ENCODE measurements around the gene ZNF224.
"Not testable (repeated sequence)": the region's sequence is repeated elsewhere in the genome, so short reads cannot be mapped to it uniquely, and the experiment has no call there.

ZNF224 gene

GRCh38 chr19:44093931-44094765, at the start of gene ZNF224:
ZNF224 (plus strand) TSS chr19:44094361; CDS start chr19:44097874, 3,513 bp downstream.
- peak; percentile 55 for DNase-seq (ENCODE audit: low read depth)

GRCh38 chr19:44050740-44051649, 43.2 kb upstream of the ZNF224 start:
- no peak for DNase-seq (ENCODE audit: low read depth)

- no peak for DNase-seq (ENCODE audit: low read depth)
Measured at GRCh38 chr19:44051650-44052402, 42.3 kb upstream of the ZNF224 start, which contains the start of gene ZNF223. ZNF223 (plus strand) TSS chr19:44052036; CDS start chr19:44055177, 3,141 bp downstream.

GRCh38 chr19:44055870-44056269, 38.3 kb upstream of the ZNF224 start:
- DNase-seq (ENCODE audit: low read depth): no peak

- DNase-seq (ENCODE audit: low read depth): no peak
Measured at GRCh38 chr19:44059229-44059628, 34.9 kb upstream of the ZNF224 start.

- no peak for DNase-seq (ENCODE audit: low read depth)
Measured at GRCh38 chr19:44061038-44061437, 33.1 kb upstream of the ZNF224 start.

GRCh38 chr19:44066305-44066704, 27.9 kb upstream of the ZNF224 start:
- DNase-seq (ENCODE audit: low read depth): no peak

GRCh38 chr19:44069415-44069814, 24.7 kb upstream of the ZNF224 start:
- DNase-seq (ENCODE audit: low read depth): no peak

- peak; percentile 56 for DNase-seq (ENCODE audit: low read depth)
Measured at GRCh38 chr19:44071824-44072542, 22.2 kb upstream of the ZNF224 start, which contains the start of gene ZNF284. ZNF284 (plus strand) TSS chr19:44072159; CDS start chr19:44076390, 4,231 bp downstream.

GRCh38 chr19:44072543-44073401, 21.4 kb upstream of the ZNF224 start:
- no peak for DNase-seq (ENCODE audit: low read depth)

- no peak for DNase-seq (ENCODE audit: low read depth)
Measured at GRCh38 chr19:44076325-44076724, 17.8 kb upstream of the ZNF224 start.

GRCh38 chr19:44092108-44092507, 2.1 kb upstream of the ZNF224 start:
- DNase-seq (ENCODE audit: low read depth): no peak

GRCh38 chr19:44107751-44108150, 13.6 kb downstream of the ZNF224 start:
- DNase-seq (ENCODE audit: low read depth): no peak

GRCh38 chr19:44109458-44109857, 15.3 kb downstream of the ZNF224 start:
- DNase-seq (ENCODE audit: low read depth): no peak

GRCh38 chr19:44111910-44112463, 17.8 kb downstream of the ZNF224 start:
- DNase-seq (ENCODE audit: low read depth): no peak

- no peak for DNase-seq (ENCODE audit: low read depth)
Measured at GRCh38 chr19:44112802-44113137, 18.6 kb downstream of the ZNF224 start.

- peak; percentile 70 for DNase-seq (ENCODE audit: low read depth)
Measured at GRCh38 chr19:44113138-44113783, 19.1 kb downstream of the ZNF224 start, which contains the start of gene ZNF225. ZNF225 (plus strand) TSS chr19:44113399; CDS start chr19:44115828, 2,429 bp downstream.

GRCh38 chr19:44113784-44114390, 19.7 kb downstream of the ZNF224 start:
- no peak for DNase-seq (ENCODE audit: low read depth)

GRCh38 chr19:44121162-44121561, 27.0 kb downstream of the ZNF224 start:
- DNase-seq (ENCODE audit: low read depth): not testable (repeated sequence)

Data from stimulated activated CD8-positive, alpha-beta memory T cell treated with anti-CD3 and anti-CD28 coated beads, Interleukin-7, amount 100 ng/mL, for 24 hours (primary cell).